ENCODE measurements around the gene RGS5. TPM values are rescaled to one million over a fixed set of nuclear protein-coding genes. Genes with fewer than 3 reads are reported as not detected.

Gene RGS5
- total RNA-seq, 4 donors from 2014 or later = 88.9 to 455 (median 205) TPM

DNA sequence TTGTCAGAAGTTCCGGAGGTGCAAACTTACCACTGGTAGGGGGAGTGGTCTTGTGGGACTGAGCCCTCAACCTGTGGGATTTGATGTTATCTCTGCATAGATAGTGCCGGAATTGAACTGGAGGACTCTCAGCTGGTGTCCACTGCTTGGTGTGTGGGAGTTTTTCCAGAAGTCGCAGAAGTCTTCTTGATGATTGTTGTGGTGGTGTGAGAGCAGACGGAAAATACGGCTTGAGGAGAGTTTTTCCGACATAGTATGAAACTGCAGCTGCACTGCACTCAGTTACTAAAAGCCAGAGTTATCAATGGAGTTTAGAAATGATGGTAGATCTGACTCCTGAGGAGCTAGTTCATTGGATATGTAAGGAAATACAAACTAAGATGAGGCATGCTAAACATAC lies 14.9 kb downstream of the RGS5 start:
- TF ChIP-seq, protein P1, sequence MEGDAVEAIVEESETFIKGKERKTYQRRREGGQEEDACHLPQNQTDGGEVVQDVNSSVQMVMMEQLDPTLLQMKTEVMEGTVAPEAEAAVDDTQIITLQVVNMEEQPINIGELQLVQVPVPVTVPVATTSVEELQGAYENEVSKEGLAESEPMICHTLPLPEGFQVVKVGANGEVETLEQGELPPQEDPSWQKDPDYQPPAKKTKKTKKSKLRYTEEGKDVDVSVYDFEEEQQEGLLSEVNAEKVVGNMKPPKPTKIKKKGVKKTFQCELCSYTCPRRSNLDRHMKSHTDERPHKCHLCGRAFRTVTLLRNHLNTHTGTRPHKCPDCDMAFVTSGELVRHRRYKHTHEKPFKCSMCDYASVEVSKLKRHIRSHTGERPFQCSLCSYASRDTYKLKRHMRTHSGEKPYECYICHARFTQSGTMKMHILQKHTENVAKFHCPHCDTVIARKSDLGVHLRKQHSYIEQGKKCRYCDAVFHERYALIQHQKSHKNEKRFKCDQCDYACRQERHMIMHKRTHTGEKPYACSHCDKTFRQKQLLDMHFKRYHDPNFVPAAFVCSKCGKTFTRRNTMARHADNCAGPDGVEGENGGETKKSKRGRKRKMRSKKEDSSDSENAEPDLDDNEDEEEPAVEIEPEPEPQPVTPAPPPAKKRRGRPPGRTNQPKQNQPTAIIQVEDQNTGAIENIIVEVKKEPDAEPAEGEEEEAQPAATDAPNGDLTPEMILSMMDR (IDR thresholded peaks at IDR 0.05) = no peak
- TF ChIP-seq POLR2A (IDR thresholded peaks at IDR 0.05; ENCODE audit: low read depth) (no peak), POLR2AphosphoS5 (IDR thresholded peaks at IDR 0.05) (no peak), EP300 (IDR thresholded peaks at IDR 0.05) (no peak)
- WGBS = 87% methylated on average over 6 of the region's 6 CpGs
- Histone ChIP-seq H3K36me3 (no peaks in the 10 kb centered on the region), H3K27me3 (no peaks in the 10 kb centered on the region), H3K27ac (replicated peaks in 1 of 4) (no peak overlapping the region), H3K4me3 (no peak overlapping the region), H3K4me1 (peaks cover 0 to 5% (median 0%) of the 10 kb centered on the region in 4 donors), H3K9me3 (no peaks in the 10 kb centered on the region)
- DNase-seq (ENCODE audit: extremely low spot score) = no peak
- intact Hi-C loops (cut with DNase I) = no loop called here

DNA sequence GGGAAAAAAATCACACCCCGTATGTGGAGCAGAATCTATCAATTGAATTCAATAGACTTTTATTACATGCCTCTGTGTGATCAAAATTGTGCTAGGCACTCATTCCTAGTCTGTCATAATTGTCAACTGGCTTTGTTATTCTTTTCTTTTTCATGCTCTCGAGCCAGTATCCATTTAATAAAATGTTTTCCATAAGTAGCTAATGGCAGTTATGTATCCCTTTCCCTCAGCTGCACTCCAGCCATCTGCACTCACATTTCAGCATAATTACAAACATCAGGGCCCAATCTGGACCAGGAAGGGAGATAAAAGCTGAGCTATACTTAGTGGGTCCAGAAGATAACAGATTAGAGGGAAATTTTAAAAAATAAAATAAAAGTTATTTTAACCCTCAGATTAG lies 15.9 kb downstream of the RGS5 start:
- intact Hi-C loops (cut with DNase I) = no loop called here
- H3K27me3 ChIP-seq = no peaks in the 10 kb centered on the region
- no peaks in the 10 kb centered on the region for H3K36me3 ChIP-seq
- H3K27ac ChIP-seq (replicated peaks in 1 of 4) = no peak overlapping the region
- DNase-seq (ENCODE audit: extremely low spot score) = no peak
- H3K4me3 ChIP-seq = no peak overlapping the region
- TF ChIP-seq POLR2AphosphoS5 (IDR thresholded peaks at IDR 0.05) (no peak), POLR2A (IDR thresholded peaks at IDR 0.05; ENCODE audit: low read depth) (no peak), EP300 (IDR thresholded peaks at IDR 0.05) (no peak)
- TF ChIP-seq, protein P1 (IDR thresholded peaks at IDR 0.05) = no peak
- H3K9me3 ChIP-seq = no peaks in the 10 kb centered on the region
- WGBS = 77% methylated on average over 2 of the region's 2 CpGs
- H3K4me1 ChIP-seq = peaks cover 0 to 5% (median 3%) of the 10 kb centered on the region in 4 donors

DNA sequence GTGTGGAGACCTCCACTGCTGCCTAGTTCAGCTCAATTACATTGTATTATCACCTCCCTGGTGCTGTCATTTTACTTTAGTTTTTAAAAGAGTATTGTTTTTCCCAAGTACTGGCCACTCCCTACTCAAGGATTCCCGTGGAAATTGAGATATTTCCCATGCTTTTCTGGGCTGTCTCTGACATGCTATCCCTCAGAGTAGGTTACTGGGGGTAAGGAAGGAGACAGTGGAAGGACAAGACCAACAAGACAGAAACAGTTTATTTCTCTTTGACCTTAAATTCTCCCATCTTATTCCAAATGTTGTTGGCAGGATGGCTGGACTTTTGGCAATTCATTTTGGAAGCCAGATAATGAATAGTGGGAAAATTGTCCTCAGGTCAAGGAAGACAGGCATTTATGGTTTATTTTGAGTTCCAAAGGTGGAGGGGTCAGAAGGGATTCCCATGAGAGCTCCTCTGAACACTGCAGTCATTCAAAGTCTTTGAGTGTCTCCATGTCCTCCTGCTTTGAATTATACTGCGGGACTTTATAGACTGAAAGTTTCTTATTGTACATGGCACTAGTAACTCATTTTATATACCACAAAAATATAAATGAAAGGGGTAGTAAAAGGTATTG lies 20.3 kb downstream of the RGS5 start:
- DNase-seq (ENCODE audit: extremely low spot score) = no peak
- no peak overlapping the region for H3K4me3 ChIP-seq
- H3K27ac ChIP-seq (replicated peaks in 1 of 4) = no peak overlapping the region
- H3K36me3 ChIP-seq = no peaks in the 10 kb centered on the region
- WGBS = 64% methylated on average over 2 of the region's 2 CpGs
- H3K4me1 ChIP-seq = peaks cover 0 to 5% (median 3%) of the 10 kb centered on the region in 4 donors
- intact Hi-C loops (cut with DNase I) = no loop called here
- H3K27me3 ChIP-seq = no peaks in the 10 kb centered on the region
- no peaks in the 10 kb centered on the region for H3K9me3 ChIP-seq
- TF ChIP-seq POLR2AphosphoS5 (IDR thresholded peaks at IDR 0.05) = no peak
- TF ChIP-seq, protein P1 (IDR thresholded peaks at IDR 0.05) = no peak
- no peak for TF ChIP-seq POLR2A (IDR thresholded peaks at IDR 0.05; ENCODE audit: low read depth)
- no peak for TF ChIP-seq EP300 (IDR thresholded peaks at IDR 0.05)

DNA sequence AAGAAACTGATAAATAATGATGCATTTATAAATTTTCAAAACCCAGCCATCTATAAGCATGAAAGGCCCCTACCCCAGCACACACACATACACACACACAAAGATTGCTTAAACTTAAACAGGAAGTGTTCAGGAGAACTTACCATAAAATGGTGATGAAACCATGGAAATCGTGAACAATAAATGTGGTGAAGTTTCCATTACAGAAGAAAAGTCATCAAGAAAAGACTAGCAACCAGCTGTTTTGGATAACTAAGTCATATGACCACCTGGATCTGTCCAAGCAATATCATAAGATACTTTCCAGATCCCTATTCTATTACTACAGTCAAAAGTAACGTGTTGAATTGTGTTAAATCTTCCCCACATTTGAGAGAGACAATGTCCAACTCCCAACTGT lies 24.1 kb downstream of the RGS5 start:
- Histone ChIP-seq H3K27me3 (no peaks in the 10 kb centered on the region), H3K36me3 (no peaks in the 10 kb centered on the region), H3K4me1 (peaks cover 0 to 22% (median 18%) of the 10 kb centered on the region in 4 donors), H3K9me3 (no peaks in the 10 kb centered on the region), H3K27ac (replicated peaks in 1 of 4) (no peak overlapping the region), H3K4me3 (no peak overlapping the region)
- intact Hi-C loops (cut with DNase I) = loop anchor here (5.0 kb wide), 2 partner anchors 139 to 316 kb away; partner anchors contain the start of gene CCDC190
- WGBS = 31% methylated on average over 2 of the region's 2 CpGs
- DNase-seq (ENCODE audit: extremely low spot score) = no peak
- TF ChIP-seq EP300 (IDR thresholded peaks at IDR 0.05) (no peak), POLR2A (IDR thresholded peaks at IDR 0.05; ENCODE audit: low read depth) (no peak), POLR2AphosphoS5 (IDR thresholded peaks at IDR 0.05) (no peak)

DNA sequence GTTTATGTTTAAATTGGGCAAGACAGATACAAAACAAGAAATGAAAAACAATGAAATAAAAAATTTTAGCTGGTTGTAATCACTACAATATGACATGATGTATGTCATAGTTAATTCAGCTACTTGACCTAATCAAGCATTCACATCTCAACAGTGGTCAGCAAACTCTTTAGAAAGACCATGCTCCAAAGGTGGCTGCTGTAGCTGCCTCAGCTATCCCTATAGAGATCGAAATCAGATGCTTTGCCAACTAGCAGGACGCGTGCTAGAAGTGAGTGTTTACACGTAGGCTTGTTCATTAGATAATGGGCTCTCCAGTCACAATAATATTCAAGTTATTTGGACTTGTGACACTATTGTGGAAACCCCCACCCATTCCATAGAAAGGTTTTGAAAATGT lies 25.9 kb downstream of the RGS5 start:
- TF ChIP-seq, protein P1 (IDR thresholded peaks at IDR 0.05) = no peak
- intact Hi-C loops (cut with DNase I) = loop anchor here (5.0 kb wide), 2 partner anchors 141 to 314 kb away; partner anchors contain the start of gene CCDC190
- Histone ChIP-seq H3K36me3 (no peaks in the 10 kb centered on the region), H3K27me3 (no peaks in the 10 kb centered on the region), H3K4me3 (no peak overlapping the region), H3K9me3 (no peaks in the 10 kb centered on the region), H3K4me1 (peaks cover 0 to 37% (median 34%) of the 10 kb centered on the region in 4 donors), H3K27ac (replicated peaks in 1 of 4) (no peak overlapping the region)
- 92% methylated on average over 4 of the region's 4 CpGs for WGBS
- DNase-seq (ENCODE audit: extremely low spot score) = no peak
